ENCODE results near the gene BORCS5. TPM values are rescaled to one million over a fixed set of nuclear protein-coding genes. Genes with fewer than 3 reads are reported as not detected.

Gene BORCS5
- total RNA-seq, 1 experiment from 2014 or later = 13.9 TPM

DNA sequence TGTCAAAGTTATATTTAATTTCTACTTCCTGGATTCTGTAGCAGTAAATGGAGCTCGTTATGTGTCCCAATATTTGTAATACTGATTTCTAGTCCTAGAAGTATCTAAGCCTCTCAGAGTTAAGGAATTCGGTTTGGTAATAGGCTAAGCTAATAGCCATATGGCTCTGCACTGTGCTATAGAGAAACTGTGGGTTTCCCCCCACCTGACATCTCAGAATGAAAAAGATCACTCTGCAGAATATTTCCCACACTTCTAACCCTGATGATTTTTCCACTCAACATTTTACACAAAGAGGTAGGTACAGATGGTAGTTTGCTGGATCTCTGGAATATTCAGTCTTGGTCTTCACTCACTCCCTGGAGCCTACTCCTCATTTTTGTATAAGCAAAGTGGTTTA lies 71.2 kb downstream of the BORCS5 start:
- no peak overlapping the region for H3K23ac ChIP-seq (ENCODE audit: insufficient read length, low read depth, low read length)
- Mint-ChIP-seq H3K27ac (no peak overlapping the region), H3K36me3 (ENCODE audit: insufficient read depth in 1 of 3, low read depth in 3 of 3) (peaks cover 11 to 18% (median 14%) of the 10 kb centered on the region in 3 experiments), H3K4me3 (no peak overlapping the region), H3K4me1 (peaks cover 9 to 14% of the 10 kb centered on the region in 2 experiments), H3K9me3 (peaks cover 16 to 17% of the 10 kb centered on the region in 2 experiments), H3K27me3 (ENCODE audit: low read depth) (no peaks in the 10 kb centered on the region; the same call in 1 of the 2 replicates)
- H3K27me3 ChIP-seq (ENCODE audit: insufficient read depth, low read length) = no peaks in the 10 kb centered on the region
- no peak overlapping the region for H3K9ac ChIP-seq (ENCODE audit: extremely low read depth, insufficient read length, low read length)
- H4K91ac ChIP-seq (ENCODE audit: insufficient read length, low read depth, low read length) = no peak overlapping the region
- no peak overlapping the region for H3K56ac ChIP-seq (ENCODE audit: insufficient read length, low read depth, low read length)
- no peak overlapping the region for H3K4me2 ChIP-seq (ENCODE audit: insufficient read depth, insufficient read length, low read length)
- no peak overlapping the region for H2AK5ac ChIP-seq (ENCODE audit: insufficient read length, low read length)
- WGBS (ENCODE audit: extremely low coverage, insufficient read length, low lambda C conversion rate) = no CpG with 5 or more reads among the region's 2 CpGs
- no peak overlapping the region for H3K4ac ChIP-seq (ENCODE audit: low read depth, low read length)
- H3K18ac ChIP-seq (ENCODE audit: insufficient read length, low read depth, low read length) = no peak overlapping the region
- no peak overlapping the region for H3K14ac ChIP-seq (ENCODE audit: insufficient read depth, low read length)
- no peak overlapping the region for H2AFZ ChIP-seq (ENCODE audit: low read length)
- H3K9me3 ChIP-seq (ENCODE audit: control insufficient read depth, low read depth, low read length) = no peaks in the 10 kb centered on the region
- no peak overlapping the region for H3T11ph ChIP-seq (ENCODE audit: low read length)
- no peak overlapping the region for H4K5ac ChIP-seq (ENCODE audit: insufficient read length, low read depth, low read length)
- no peaks in the 10 kb centered on the region for H4K20me1 ChIP-seq (ENCODE audit: control insufficient read depth, insufficient read depth, insufficient read length)
- no peak overlapping the region for H2BK5ac ChIP-seq (ENCODE audit: insufficient read length, low read length)
- H3K23me2 ChIP-seq (ENCODE audit: insufficient read length, low read depth, low read length, poor library complexity, severe bottlenecking) = no peaks in the 10 kb centered on the region
- H3K4me1 ChIP-seq (ENCODE audit: insufficient read depth, low read length) = no peaks in the 10 kb centered on the region
- H4K8ac ChIP-seq (replicated peaks; ENCODE audit: insufficient read length, low read depth, low read length) = no peak overlapping the region
- H2BK20ac ChIP-seq (ENCODE audit: low read depth, low read length, poor library complexity, severe bottlenecking) = no peak overlapping the region
- no peaks in the 10 kb centered on the region for H3K79me2 ChIP-seq (ENCODE audit: insufficient read depth, low read length)
- H2BK15ac ChIP-seq (ENCODE audit: low read depth, low read length) = no peak overlapping the region
- H2BK12ac ChIP-seq (ENCODE audit: insufficient read length, low read depth, low read length) = no peak overlapping the region
- no peaks in the 10 kb centered on the region for H3K79me1 ChIP-seq (ENCODE audit: insufficient read depth, low read depth, low read length, poor library complexity, severe bottlenecking)
- no peak overlapping the region for H2BK120ac ChIP-seq (ENCODE audit: low read depth, low read length, poor library complexity, severe bottlenecking)
- TF ChIP-seq, protein P1, sequence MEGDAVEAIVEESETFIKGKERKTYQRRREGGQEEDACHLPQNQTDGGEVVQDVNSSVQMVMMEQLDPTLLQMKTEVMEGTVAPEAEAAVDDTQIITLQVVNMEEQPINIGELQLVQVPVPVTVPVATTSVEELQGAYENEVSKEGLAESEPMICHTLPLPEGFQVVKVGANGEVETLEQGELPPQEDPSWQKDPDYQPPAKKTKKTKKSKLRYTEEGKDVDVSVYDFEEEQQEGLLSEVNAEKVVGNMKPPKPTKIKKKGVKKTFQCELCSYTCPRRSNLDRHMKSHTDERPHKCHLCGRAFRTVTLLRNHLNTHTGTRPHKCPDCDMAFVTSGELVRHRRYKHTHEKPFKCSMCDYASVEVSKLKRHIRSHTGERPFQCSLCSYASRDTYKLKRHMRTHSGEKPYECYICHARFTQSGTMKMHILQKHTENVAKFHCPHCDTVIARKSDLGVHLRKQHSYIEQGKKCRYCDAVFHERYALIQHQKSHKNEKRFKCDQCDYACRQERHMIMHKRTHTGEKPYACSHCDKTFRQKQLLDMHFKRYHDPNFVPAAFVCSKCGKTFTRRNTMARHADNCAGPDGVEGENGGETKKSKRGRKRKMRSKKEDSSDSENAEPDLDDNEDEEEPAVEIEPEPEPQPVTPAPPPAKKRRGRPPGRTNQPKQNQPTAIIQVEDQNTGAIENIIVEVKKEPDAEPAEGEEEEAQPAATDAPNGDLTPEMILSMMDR (conservative IDR thresholded peaks at IDR 0.05) = no peak
- no peak for DNase-seq
- no peak overlapping the region for H3K27ac ChIP-seq (ENCODE audit: insufficient read length, low read depth, low read length)

All from H9 (cell line).